IMR-90 (cell line): Measurements from ENCODE around the gene STEAP4. TPM values are rescaled to one million over a fixed set of nuclear protein-coding genes. Genes with fewer than 3 reads are reported as not detected.

Experiments used
- ATAC-seq: fragments of 200-7000 bp; cut with Tn5 transposase; 2 replicates; pipeline ENCODE4 v1.9.1; 2020; ENCODE audit warnings: low read depth, mild to moderate bottlenecking, moderate library complexity
- BruUV-seq: library from RNA; stranded (reverse); fragments of 400-500 nt; replicated peaks from 2 replicates; lab custom pipeline; 2021; lab: Mats Ljungman, UMichigan
- CTCF ChIA-PET: fragments of 300-600 bp; formaldehyde crosslinking; extraction: SDS; loops from one replicate; lab custom pipeline; 2021; ENCODE audit warnings: antibody characterized with exemption; lab: Yijun Ruan, JAX
- POLR2A ChIA-PET: fragments of 300-600 bp; sonication (Branson Sonifier 250); formaldehyde crosslinking; loops from one replicate; lab custom pipeline; 2022; ENCODE audit warnings: antibody characterized with exemption; ENCODE audit not compliant: unreplicated experiment; lab: Charles Lee
- DNase-seq: peaks from one replicate; pipeline ENCODE4 v3.0.0; 2013
- H2AFZ ChIP-seq: replicated peaks from 2 replicates; pipeline ENCODE3; 2013; ENCODE audit warnings: low read length, mild to moderate bottlenecking; ENCODE audit not compliant: poor library complexity
- H2AK5ac ChIP-seq: 2 replicates; pipeline ENCODE4 v1.6.1; 2013; ENCODE audit warnings: low read depth, low read length, inconsistent platforms
- H2AK9ac ChIP-seq: replicated peaks from 2 replicates; pipeline ENCODE3; 2013; ENCODE audit warnings: mild to moderate bottlenecking, low read depth, low read length, moderate library complexity; ENCODE audit not compliant: poor library complexity
- H2BK120ac ChIP-seq: 2 replicates; pipeline ENCODE4 v1.6.1; 2013; ENCODE audit warnings: low read depth, low read length, inconsistent platforms
- H2BK15ac ChIP-seq: 3 replicates; pipeline ENCODE4 v1.6.1; 2013; ENCODE audit warnings: low read depth, low read length, inconsistent platforms
- H2BK20ac ChIP-seq: 2 replicates; pipeline ENCODE4 v1.6.1; 2013; ENCODE audit warnings: low read depth, mild to moderate bottlenecking, inconsistent platforms, low read length, moderate library complexity
- H2BK5ac ChIP-seq: 2 replicates; pipeline ENCODE4 v1.6.1; 2013; ENCODE audit warnings: mild to moderate bottlenecking, low read depth, low read length, inconsistent platforms; ENCODE audit not compliant: poor library complexity, severe bottlenecking
- H3K14ac ChIP-seq: replicated peaks from 2 replicates; pipeline ENCODE4 v1.6.1; 2013; ENCODE audit warnings: low read depth, low read length, inconsistent platforms
- H3K18ac ChIP-seq: 2 replicates; pipeline ENCODE4 v1.6.1; 2013; ENCODE audit warnings: low read depth, low read length, control low read depth
- H3K23ac ChIP-seq: 2 replicates; pipeline ENCODE4 v1.6.1; 2013; ENCODE audit warnings: low read depth, low read length, inconsistent platforms
- H3K27ac ChIP-seq: 2 replicates; pipeline ENCODE4 v1.5.1; 2013; ENCODE audit warnings: mild to moderate bottlenecking, control low read depth, low read length; ENCODE audit not compliant: insufficient read depth
- H3K27me3 ChIP-seq: 2 replicates; pipeline ENCODE4 v1.6.1; 2013; ENCODE audit warnings: low read length; ENCODE audit not compliant: control insufficient read depth, insufficient read depth
- H3K36me3 ChIP-seq: 2 replicates; pipeline ENCODE4 v1.6.1; 2013; ENCODE audit warnings: low read length, mixed read lengths; ENCODE audit not compliant: control insufficient read depth, insufficient read depth
- H3K4ac ChIP-seq: 2 replicates; pipeline ENCODE4 v1.6.1; 2013; ENCODE audit warnings: low read depth, low read length, inconsistent platforms
- H3K4me1 ChIP-seq: 2 replicates; pipeline ENCODE4 v1.6.1; 2013; ENCODE audit warnings: low read length, mixed read lengths; ENCODE audit not compliant: control insufficient read depth, insufficient read depth
- H3K4me2 ChIP-seq: 2 replicates; pipeline ENCODE4 v1.6.1; 2013; ENCODE audit warnings: low read depth, mild to moderate bottlenecking, control low read depth, low read length, moderate library complexity
- H3K4me3 ChIP-seq: 2 replicates; pipeline ENCODE4 v1.5.1; 2013; ENCODE audit warnings: low read depth, mild to moderate bottlenecking, control low read depth, low read length, moderate library complexity; ENCODE audit not compliant: insufficient read depth
- H3K56ac ChIP-seq: 2 replicates; pipeline ENCODE4 v1.6.1; 2013; ENCODE audit warnings: low read length, inconsistent platforms; ENCODE audit not compliant: insufficient read depth; ENCODE audit errors: extremely low read depth
- H3K79me1 ChIP-seq, 2 experiments: 2 replicates each; pipeline ENCODE4 v1.6.1; 2013; ENCODE audit warnings: low read length in 2 of 2, inconsistent platforms in 1 of 2, low read depth in 1 of 2
- H3K9ac ChIP-seq: 2 replicates; pipeline ENCODE4 v1.6.1; 2013; ENCODE audit warnings: low read depth, low read length, control low read depth
- H3K9me1 ChIP-seq: 2 replicates; pipeline ENCODE4 v1.6.1; 2013; ENCODE audit warnings: low read length, inconsistent platforms; ENCODE audit not compliant: insufficient read depth
- H3K9me3 ChIP-seq: 2 replicates; pipeline ENCODE4 v1.6.1; 2013; ENCODE audit warnings: low read length; ENCODE audit not compliant: control insufficient read depth, insufficient read depth
- H4K20me1 ChIP-seq: 2 replicates; pipeline ENCODE4 v1.6.1; 2013; ENCODE audit warnings: low read length, inconsistent platforms; ENCODE audit not compliant: insufficient read depth
- H4K5ac ChIP-seq: 2 replicates; pipeline ENCODE4 v1.6.1; 2013; ENCODE audit warnings: mild to moderate bottlenecking, low read depth, low read length, control low read depth
- H4K8ac ChIP-seq, 2 experiments: 2 replicates each; pipeline ENCODE4 v1.6.1; 2013; ENCODE audit warnings: low read depth in 2 of 2, low read length in 2 of 2, control low read depth in 1 of 2, inconsistent platforms in 1 of 2
- H4K91ac ChIP-seq: 2 replicates; pipeline ENCODE4 v1.6.1; 2013; ENCODE audit warnings: low read depth, low read length, inconsistent platforms; ENCODE audit not compliant: insufficient read depth
- BHLHE40 ChIP-seq: fragments of 150-350 bp; IDR thresholded peaks from 2 replicates; pipeline ENCODE4 v1.6.1; 2016; ENCODE audit warnings: mild to moderate bottlenecking, low read depth, low read length
- CTCF ChIP-seq: conservative IDR thresholded peaks from 2 replicates; pipeline ENCODE4 v1.5.1; 2012; ENCODE audit warnings: mild to moderate bottlenecking, low read depth, low read length, improper control_type of control experiment
- FOS ChIP-seq: fragments of 150-350 bp; IDR thresholded peaks from 2 replicates; pipeline ENCODE4 v1.6.1; 2016; ENCODE audit warnings: low read depth, low read length
- MAZ ChIP-seq: IDR thresholded peaks from 2 replicates; pipeline ENCODE4 v1.6.1; 2012; ENCODE audit warnings: low read depth, mild to moderate bottlenecking, low read length, improper control_type of control experiment, moderate library complexity, borderline replicate concordance
- RAD21 ChIP-seq: IDR thresholded peaks from 2 replicates; pipeline ENCODE4 v1.6.1; 2012; ENCODE audit warnings: low read length, improper control_type of control experiment
- RCOR1 ChIP-seq: IDR thresholded peaks from 2 replicates; pipeline ENCODE4 v1.6.1; 2012; ENCODE audit warnings: mild to moderate bottlenecking, low read length, improper control_type of control experiment; ENCODE audit not compliant: insufficient replicate concordance
- SMC3 ChIP-seq: fragments of 150-350 bp; IDR thresholded peaks from 2 replicates; pipeline ENCODE4 v1.6.1; 2016; ENCODE audit warnings: low read depth, mild to moderate bottlenecking, antibody characterized with exemption, low read length, moderate library complexity
- WGBS, 2 experiments: methylation state at CpG; one replicate each; pipeline versions ENCODE4 v1.1.5 to v1.1.7; 2013; ENCODE audit warnings: missing lambda C conversion rate in 2 of 2; ENCODE audit not compliant: insufficient read length in 1 of 2; ENCODE audit errors: extremely low coverage in 2 of 2; 5-methylcytosine and 5-hydroxymethylcytosine counted together
- dilution Hi-C: fragments of 300-500 bp; cut with HindIII; formaldehyde crosslinking; loops from one replicate; pipeline ENCODE4 v1.14.3; 2018; ENCODE audit warnings: low sequenced_read_pairs; ENCODE audit not compliant: unreplicated experiment
- in situ Hi-C: fragments of 300-500 bp; cut with MboI; formaldehyde crosslinking; loops from 3 replicates; pipeline ENCODE4 v1.14.3; 2019; ENCODE audit warnings: low sequenced_read_pairs, inconsistent platforms, mixed read lengths
- intact Hi-C: fragments of 100-400 bp; cut with micrococcal nuclease; formaldehyde crosslinking; loops from 2 replicates; pipeline ENCODE4 v1.10.0; 2022
- polyA plus RNA-seq, 3 experiments: library from polyadenylated mRNA; depleted of rRNA; stranded (reverse); fragments of >200 nt; gene quantifications; 2 replicates each; pipeline ENCODE4 v1.2.3, GENCODE V29; 2012; ENCODE audit warnings: low replicate concordance in 1 of 3
- total RNA-seq: library from RNA; depleted of rRNA; stranded (reverse); fragments of >200 nt; gene quantifications from 2 replicates; pipeline ENCODE4 v1.2.3, GENCODE V29; 2012
- TF ChIP-seq, protein P1 (sequence below): fragments of 150-350 bp; IDR thresholded peaks from 2 replicates; pipeline ENCODE4 v1.6.1; 2016; ENCODE audit warnings: low read depth, mild to moderate bottlenecking, low read length, moderate library complexity, borderline replicate concordance

Gene STEAP4
- total and polyA plus RNA-seq, 2 of the 4 experiments (the other 2 are of a cell fraction): not detected

DNA sequence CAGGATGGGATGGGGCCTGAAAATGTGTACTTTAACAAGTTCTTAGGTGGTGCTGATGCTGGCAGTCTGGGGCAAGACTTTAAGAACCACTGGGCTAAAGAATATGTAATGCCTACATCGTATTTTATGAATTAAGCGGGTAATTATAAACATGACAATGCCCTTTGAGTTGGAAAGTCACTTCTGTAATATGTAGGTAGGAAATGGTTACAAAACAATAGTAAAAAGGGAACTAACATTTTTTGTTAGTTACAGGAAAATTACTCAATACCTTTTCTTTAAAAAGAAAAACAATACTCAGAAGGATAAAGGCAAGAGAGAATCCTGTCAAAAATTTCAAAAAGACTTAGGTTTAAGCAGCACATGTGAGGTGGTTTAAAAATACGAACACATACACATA, 48.3 kb upstream of the STEAP4 start:
- H4K5ac ChIP-seq: no peak overlapping the region
- H3K79me1 ChIP-seq: no peaks in the 10 kb centered on the region
- H3K9ac ChIP-seq: no peak overlapping the region
- no TSS peak for BruUV-seq
- no peaks in the 10 kb centered on the region for H3K9me1 ChIP-seq
- ChIA-PET CTCF (no interaction called here), POLR2A (no interaction called here)
- H2BK120ac ChIP-seq: no peak overlapping the region
- H3K4me1 ChIP-seq: no peaks in the 10 kb centered on the region
- WGBS, 2 experiments: 70% methylated on average over 2 of the region's 3 CpGs; no CpG with 5 or more reads in 1 of the 2 experiments
- no peak overlapping the region for H3K23ac ChIP-seq
- H4K8ac ChIP-seq: no peak overlapping the region
- H2AK9ac ChIP-seq: no peak overlapping the region
- H2AK5ac ChIP-seq: no peak overlapping the region
- no peaks in the 10 kb centered on the region for H3K36me3 ChIP-seq
- ATAC-seq: no peak
- no peak overlapping the region for H3K4me3 ChIP-seq
- no peak for DNase-seq
- no peaks in the 10 kb centered on the region for H4K20me1 ChIP-seq
- dilution Hi-C loops (no loop called here), intact Hi-C loops (no loop called here), in situ Hi-C loops (no loop called here)
- H3K9me3 ChIP-seq: no peaks in the 10 kb centered on the region
- no peak overlapping the region for H4K91ac ChIP-seq
- H3K27ac ChIP-seq: no peak overlapping the region
- no peaks in the 10 kb centered on the region for H3K27me3 ChIP-seq
- no peak overlapping the region for H3K4ac ChIP-seq
- H2AFZ ChIP-seq: no peak overlapping the region
- no peak overlapping the region for H2BK20ac ChIP-seq
- H2BK15ac ChIP-seq: no peak overlapping the region
- H3K4me2 ChIP-seq: no peak overlapping the region
- TF ChIP-seq FOS: no peak
- no peak for TF ChIP-seq MAZ
- TF ChIP-seq BHLHE40: no peak
- TF ChIP-seq, protein P1, sequence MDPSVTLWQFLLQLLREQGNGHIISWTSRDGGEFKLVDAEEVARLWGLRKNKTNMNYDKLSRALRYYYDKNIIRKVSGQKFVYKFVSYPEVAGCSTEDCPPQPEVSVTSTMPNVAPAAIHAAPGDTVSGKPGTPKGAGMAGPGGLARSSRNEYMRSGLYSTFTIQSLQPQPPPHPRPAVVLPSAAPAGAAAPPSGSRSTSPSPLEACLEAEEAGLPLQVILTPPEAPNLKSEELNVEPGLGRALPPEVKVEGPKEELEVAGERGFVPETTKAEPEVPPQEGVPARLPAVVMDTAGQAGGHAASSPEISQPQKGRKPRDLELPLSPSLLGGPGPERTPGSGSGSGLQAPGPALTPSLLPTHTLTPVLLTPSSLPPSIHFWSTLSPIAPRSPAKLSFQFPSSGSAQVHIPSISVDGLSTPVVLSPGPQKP: no peak
- TF ChIP-seq SMC3: no peak
- no peak for TF ChIP-seq RAD21
- no peak for TF ChIP-seq RCOR1
- no peak for TF ChIP-seq CTCF
- H2BK5ac ChIP-seq: no peak overlapping the region
- H3K56ac ChIP-seq: no peak overlapping the region
- H3K14ac ChIP-seq: no peak overlapping the region
- no peak overlapping the region for H3K18ac ChIP-seq
